ENCODE measurements around the gene PTGES2. TPM values are rescaled to one million over a fixed set of nuclear protein-coding genes. Genes with fewer than 3 reads are reported as not detected.
A peak's percentile ranks its signal among the peaks of the same experiment; 100 is the strongest.

PTGES2 gene
- total and polyA plus RNA-seq, 2 of the 13 experiments (the other 11 are each of a cell fraction or from before 2014, with no cell fraction given) = 63.7 to 79.8 TPM

GRCh38 chr9:128127990-128128835 is 684 bp upstream of the PTGES2 start (continued):
- TF ChIP-seq, protein P1, sequence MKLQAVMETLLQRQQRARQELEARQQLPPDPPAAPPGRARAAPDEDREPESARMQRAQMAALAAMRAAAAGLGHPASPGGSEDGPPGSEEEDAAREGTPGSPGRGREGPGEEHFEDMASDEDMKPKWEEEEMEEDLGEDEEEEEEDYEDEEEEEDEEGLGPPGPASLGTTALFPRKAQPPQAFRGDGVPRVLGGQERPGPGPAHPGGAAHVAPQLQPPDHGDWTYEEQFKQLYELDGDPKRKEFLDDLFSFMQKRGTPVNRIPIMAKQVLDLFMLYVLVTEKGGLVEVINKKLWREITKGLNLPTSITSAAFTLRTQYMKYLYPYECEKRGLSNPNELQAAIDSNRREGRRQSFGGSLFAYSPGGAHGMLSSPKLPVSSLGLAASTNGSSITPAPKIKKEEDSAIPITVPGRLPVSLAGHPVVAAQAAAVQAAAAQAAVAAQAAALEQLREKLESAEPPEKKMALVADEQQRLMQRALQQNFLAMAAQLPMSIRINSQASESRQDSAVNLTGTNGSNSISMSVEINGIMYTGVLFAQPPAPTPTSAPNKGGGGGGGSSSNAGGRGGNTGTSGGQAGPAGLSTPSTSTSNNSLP (IDR thresholded peaks at IDR 0.05; ENCODE audit: low read depth, low read length) = no peak
- TF ChIP-seq ADNP (CRISPR knock-in tag; IDR thresholded peaks at IDR 0.05) (no peak), ZNF136 (CRISPR knock-in tag; IDR thresholded peaks at IDR 0.05; ENCODE audit: low read depth) (peak; percentile 68; the same call in 1 of the 2 replicates), DPF2 (CRISPR knock-in tag; IDR thresholded peaks at IDR 0.05; ENCODE audit: borderline replicate concordance, low read depth) (no peak), PAWR (CRISPR knock-in tag; IDR thresholded peaks at IDR 0.05; ENCODE audit: borderline replicate concordance) (no peak), PRMT3 (CRISPR knock-in tag; IDR thresholded peaks at IDR 0.05; ENCODE audit: borderline replicate concordance, low read depth) (no peak), ZNF678 (CRISPR knock-in tag; IDR thresholded peaks at IDR 0.05) (no peak), ERF (CRISPR knock-in tag; IDR thresholded peaks at IDR 0.05) (0 out of 2 replicates have a peak, but pooled peaks have one; percentile 21), ZNF333 (CRISPR knock-in tag; IDR thresholded peaks at IDR 0.05; ENCODE audit: borderline replicate concordance) (peak; percentile 65; the same call in 1 of the 2 replicates), TOPORS (CRISPR knock-in tag; IDR thresholded peaks at IDR 0.05) (no peak), TP53 (CRISPR knock-in tag; conservative IDR thresholded peaks at IDR 0.05) (no peak), GPBP1L1 (CRISPR knock-in tag; IDR thresholded peaks at IDR 0.05) (no peak), ZNF703 (CRISPR knock-in tag; IDR thresholded peaks at IDR 0.05; ENCODE audit: borderline replicate concordance) (no peak), ZNF343 (CRISPR knock-in tag; IDR thresholded peaks at IDR 0.05) (no peak; the same call in 1 of the 2 replicates), ZNF740 (CRISPR knock-in tag; IDR thresholded peaks at IDR 0.05) (peak; percentile 68; the same call in 1 of the 2 replicates), ZNF841 (CRISPR knock-in tag; IDR thresholded peaks at IDR 0.05; ENCODE audit: borderline replicate concordance) (no peak), ZMYM4 (CRISPR knock-in tag; IDR thresholded peaks at IDR 0.05) (peak; percentile 38; the same call in 1 of the 2 replicates), RFX1 (IDR thresholded peaks at IDR 0.05) (no peak), ZNF354B (CRISPR knock-in tag; IDR thresholded peaks at IDR 0.05) (no peak)
- TF ChIP-seq, protein P2, sequence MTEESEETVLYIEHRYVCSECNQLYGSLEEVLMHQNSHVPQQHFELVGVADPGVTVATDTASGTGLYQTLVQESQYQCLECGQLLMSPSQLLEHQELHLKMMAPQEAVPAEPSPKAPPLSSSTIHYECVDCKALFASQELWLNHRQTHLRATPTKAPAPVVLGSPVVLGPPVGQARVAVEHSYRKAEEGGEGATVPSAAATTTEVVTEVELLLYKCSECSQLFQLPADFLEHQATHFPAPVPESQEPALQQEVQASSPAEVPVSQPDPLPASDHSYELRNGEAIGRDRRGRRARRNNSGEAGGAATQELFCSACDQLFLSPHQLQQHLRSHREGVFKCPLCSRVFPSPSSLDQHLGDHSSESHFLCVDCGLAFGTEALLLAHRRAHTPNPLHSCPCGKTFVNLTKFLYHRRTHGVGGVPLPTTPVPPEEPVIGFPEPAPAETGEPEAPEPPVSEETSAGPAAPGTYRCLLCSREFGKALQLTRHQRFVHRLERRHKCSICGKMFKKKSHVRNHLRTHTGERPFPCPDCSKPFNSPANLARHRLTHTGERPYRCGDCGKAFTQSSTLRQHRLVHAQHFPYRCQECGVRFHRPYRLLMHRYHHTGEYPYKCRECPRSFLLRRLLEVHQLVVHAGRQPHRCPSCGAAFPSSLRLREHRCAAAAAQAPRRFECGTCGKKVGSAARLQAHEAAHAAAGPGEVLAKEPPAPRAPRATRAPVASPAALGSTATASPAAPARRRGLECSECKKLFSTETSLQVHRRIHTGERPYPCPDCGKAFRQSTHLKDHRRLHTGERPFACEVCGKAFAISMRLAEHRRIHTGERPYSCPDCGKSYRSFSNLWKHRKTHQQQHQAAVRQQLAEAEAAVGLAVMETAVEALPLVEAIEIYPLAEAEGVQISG (CRISPR knock-in tag; IDR thresholded peaks at IDR 0.05) = peak; percentile 15; the same call in 1 of the 2 replicates
